ENCODE measurements around the gene CLASRP.

Gene CLASRP

GRCh38 chr19:45087531-45087930 lies 48.7 kb downstream of the CLASRP start:
- DNase-seq: no peak

GRCh38 chr19:45090034-45090433 lies 51.2 kb downstream of the CLASRP start:
- no peak for DNase-seq

- no peak for DNase-seq
Observed at GRCh38 chr19:45090606-45091005, 51.8 kb downstream of the CLASRP start.

GRCh38 chr19:45091031-45091923 lies 52.4 kb downstream of the CLASRP start:
- peak; percentile 94 for DNase-seq

GRCh38 chr19:45092747-45093678 lies 54.2 kb downstream of the CLASRP start, which contains the start of gene PPP1R37:
TSS of gene PPP1R37 (plus strand) at chr19:45093179. CDS start at chr19:45093326, 147 bp downstream.
- DNase-seq: peak; percentile 89

- no peak for DNase-seq
Observed at GRCh38 chr19:45094137-45094536, 55.3 kb downstream of the CLASRP start.

GRCh38 chr19:45094707-45095106 lies 55.9 kb downstream of the CLASRP start:
- DNase-seq: no peak

GRCh38 chr19:45095496-45096413 lies 56.9 kb downstream of the CLASRP start:
- DNase-seq: no peak

- DNase-seq: no peak
Observed at GRCh38 chr19:45096700-45097099, 57.9 kb downstream of the CLASRP start.

- DNase-seq: no peak
Observed at GRCh38 chr19:45097450-45097775, 58.6 kb downstream of the CLASRP start.

GRCh38 chr19:45097776-45098520 lies 59.1 kb downstream of the CLASRP start:
- DNase-seq: no peak

GRCh38 chr19:45098521-45099466 lies 59.9 kb downstream of the CLASRP start:
- no peak for DNase-seq

GRCh38 chr19:45099467-45100191 lies 60.8 kb downstream of the CLASRP start:
- DNase-seq: no peak

GRCh38 chr19:45100201-45100600 lies 61.4 kb downstream of the CLASRP start:
- no peak for DNase-seq

- no peak for DNase-seq
Observed at GRCh38 chr19:45100846-45101252, 62.0 kb downstream of the CLASRP start.

GRCh38 chr19:45101806-45102205 lies 63.0 kb downstream of the CLASRP start:
- DNase-seq: no peak

- no peak for DNase-seq
Observed at GRCh38 chr19:45102481-45102880, 63.6 kb downstream of the CLASRP start.

- no peak for DNase-seq
Observed at GRCh38 chr19:45103156-45103507, 64.3 kb downstream of the CLASRP start.

GRCh38 chr19:45103508-45104319 lies 64.9 kb downstream of the CLASRP start:
- DNase-seq: no peak
